ENCODE data around the gene MBNL2. TPM values are rescaled to one million over a fixed set of nuclear protein-coding genes. Genes with fewer than 3 reads are reported as not detected.
A peak's percentile ranks its signal among the peaks of the same experiment; 100 is the strongest.

Gene MBNL2
- total and polyA plus RNA-seq, 2 of the 13 experiments (the other 11 are each of a cell fraction or from before 2014, with no cell fraction given) = 30.8 to 59.0 TPM

GRCh38 chr13:97432917-97433726 lies 211.0 kb downstream of the MBNL2 start (continued):
- no peak for TF ChIP-seq ZBTB39 (CRISPR knock-in tag; IDR thresholded peaks at IDR 0.05)
- TF ChIP-seq ZNF556 (CRISPR knock-in tag; IDR thresholded peaks at IDR 0.05; ENCODE audit: borderline replicate concordance) = no peak; the same call in 1 of the 2 replicates
- TF ChIP-seq ZNF619 (CRISPR knock-in tag; IDR thresholded peaks at IDR 0.05) = no peak
- TF ChIP-seq NR3C1 (CRISPR knock-in tag; IDR thresholded peaks at IDR 0.05) = no peak
- no peak for TF ChIP-seq ZNF326 (CRISPR knock-in tag; IDR thresholded peaks at IDR 0.05; ENCODE audit: borderline replicate concordance)
- no peak for TF ChIP-seq ZC3H4 (CRISPR knock-in tag; IDR thresholded peaks at IDR 0.05; ENCODE audit: borderline replicate concordance)
- TF ChIP-seq ZFP90 (CRISPR knock-in tag; IDR thresholded peaks at IDR 0.05; ENCODE audit: borderline replicate concordance) = no peak
- peak; percentile 100 for TF ChIP-seq ZMYM4 (CRISPR knock-in tag; IDR thresholded peaks at IDR 0.05)
- TF ChIP-seq ZNF547 (CRISPR knock-in tag; IDR thresholded peaks at IDR 0.05) = no peak; the same call in 1 of the 2 replicates
- TF ChIP-seq KMT2B (CRISPR knock-in tag; IDR thresholded peaks at IDR 0.05) = peak; percentile 46; the same call in 1 of the 2 replicates
- TF ChIP-seq PTBP1 (IDR thresholded peaks at IDR 0.05; ENCODE audit: low read depth, low read length, poor library complexity, severe bottlenecking) = no peak
- 0 out of 2 replicates have a peak, but pooled peaks have one; percentile 40 for TF ChIP-seq GTF3A (CRISPR knock-in tag; conservative IDR thresholded peaks at IDR 0.05)
- peak; percentile 99 for TF ChIP-seq PRDM15 (CRISPR knock-in tag; IDR thresholded peaks at IDR 0.05)
- no peak for TF ChIP-seq SRSF9 (IDR thresholded peaks at IDR 0.05; ENCODE audit: borderline replicate concordance, insufficient read depth, low read depth, low read length, poor library complexity, severe bottlenecking)
- no peak for TF ChIP-seq ZNF580 (CRISPR knock-in tag; IDR thresholded peaks at IDR 0.05; ENCODE audit: borderline replicate concordance, low read depth)
- no peak for TF ChIP-seq ZNF337 (CRISPR knock-in tag; IDR thresholded peaks at IDR 0.05; ENCODE audit: borderline replicate concordance, low read depth)
- peak; percentile 44; the same call in 1 of the 2 replicates for TF ChIP-seq SOX5 (CRISPR knock-in tag; IDR thresholded peaks at IDR 0.05; ENCODE audit: borderline replicate concordance)
- TF ChIP-seq ZKSCAN8 (CRISPR knock-in tag; IDR thresholded peaks at IDR 0.05; ENCODE audit: borderline replicate concordance) = 0 out of 2 replicates have a peak, but pooled peaks have one; percentile 29
- no peak for TF ChIP-seq ZNF652 (CRISPR knock-in tag; IDR thresholded peaks at IDR 0.05; ENCODE audit: borderline replicate concordance, low read depth)
- no peak for TF ChIP-seq HIC2 (CRISPR knock-in tag; IDR thresholded peaks at IDR 0.05; ENCODE audit: low read depth)
- no peak for TF ChIP-seq CEBPB (IDR thresholded peaks at IDR 0.05; ENCODE audit: borderline replicate concordance, low read depth, low read length)
- no peak for TF ChIP-seq ZNF17 (CRISPR knock-in tag; IDR thresholded peaks at IDR 0.05)
